HG02981 (cell line): ENCODE results near the gene ITIH4.
"Not testable (repeated sequence)": the region's sequence is repeated elsewhere in the genome, so short reads cannot be mapped to it uniquely, and the experiment has no call there.

Experiments
- ATAC-seq: cut with Tn5 transposase; IDR thresholded peaks from one replicate; pipeline ENCODE4 v1.9.1; 2021; ENCODE audit warnings: mild to moderate bottlenecking, moderate library complexity; ENCODE audit not compliant: unreplicated experiment

The ITIH4 gene

GRCh38 chr3:52787246-52787645 lies 43.2 kb downstream of the ITIH4 start:
- no peak for ATAC-seq

GRCh38 chr3:52786330-52787215 lies 43.9 kb downstream of the ITIH4 start:
- no peak for ATAC-seq

- no peak for ATAC-seq
Observed at GRCh38 chr3:52784931-52785590, 45.4 kb downstream of the ITIH4 start.

GRCh38 chr3:52784021-52784621 lies 46.4 kb downstream of the ITIH4 start:
- ATAC-seq: no peak

GRCh38 chr3:52783211-52783555 lies 47.3 kb downstream of the ITIH4 start:
- no peak for ATAC-seq

- no peak for ATAC-seq
Observed at GRCh38 chr3:52782412-52783210, 47.9 kb downstream of the ITIH4 start.

- no peak for ATAC-seq
Observed at GRCh38 chr3:52781741-52782140, 48.7 kb downstream of the ITIH4 start.

GRCh38 chr3:52779837-52780585 lies 50.5 kb downstream of the ITIH4 start:
- no peak for ATAC-seq

- peak; percentile 62 for ATAC-seq
Observed at GRCh38 chr3:52779011-52779836, 51.2 kb downstream of the ITIH4 start.

- no peak for ATAC-seq
Observed at GRCh38 chr3:52777959-52778805, 52.3 kb downstream of the ITIH4 start.

GRCh38 chr3:52777127-52777958 lies 53.1 kb downstream of the ITIH4 start, which contains the start of gene ITIH1:
Gene ITIH1 (plus strand): TSS chr3:52777599. CDS start chr3:52777616, 17 bp downstream.
- no peak for ATAC-seq

- ATAC-seq: not testable (repeated sequence)
Observed at GRCh38 chr3:52776486-52776885, 54.0 kb downstream of the ITIH4 start.

- ATAC-seq: no peak
Observed at GRCh38 chr3:52775877-52776276, 54.6 kb downstream of the ITIH4 start.

GRCh38 chr3:52774901-52775864 lies 55.3 kb downstream of the ITIH4 start:
- no peak for ATAC-seq

GRCh38 chr3:52774066-52774713 lies 56.3 kb downstream of the ITIH4 start:
- ATAC-seq: no peak
